SIG-M5 (cell line): ENCODE results near the gene HNRNPC.
"Not testable (repeated sequence)": the region's sequence is repeated elsewhere in the genome, so short reads cannot be mapped to it uniquely, and the experiment has no call there.

Experiments
- DNase-seq: peaks from one replicate; lab custom pipeline; 2025; lab: John Stamatoyannopoulos, UW

The HNRNPC gene

DNA sequence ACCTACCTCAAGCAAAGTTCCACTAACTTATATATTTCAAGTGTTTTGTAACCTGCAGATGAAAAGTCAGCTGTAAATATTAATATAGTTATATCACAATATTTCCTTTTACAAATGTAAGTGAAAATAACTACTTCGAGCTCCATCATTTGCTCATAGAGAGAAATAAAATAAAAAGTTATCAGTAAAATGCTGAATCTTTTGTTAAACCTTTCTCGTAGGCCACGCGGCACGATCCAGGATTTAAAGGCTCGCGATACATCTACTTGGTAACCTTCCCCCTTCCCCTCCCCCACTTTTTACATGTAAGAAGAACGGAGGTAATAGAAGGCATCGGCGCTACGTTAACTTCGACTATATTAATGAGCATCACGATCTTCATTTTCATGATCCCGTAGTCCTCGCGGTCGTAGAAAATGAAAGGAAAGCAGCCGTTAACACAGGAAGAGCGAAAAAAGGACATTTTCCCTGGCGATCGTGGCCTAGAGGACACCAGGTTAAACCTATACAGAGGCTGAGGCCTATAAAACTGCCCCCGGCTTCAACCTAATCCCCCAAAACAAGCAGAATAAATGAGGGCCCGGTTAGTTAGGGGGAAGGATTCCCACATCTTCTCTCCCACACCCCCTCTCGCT, 508 bp downstream of the HNRNPC start:
- DNase-seq, result no peak

DNA sequence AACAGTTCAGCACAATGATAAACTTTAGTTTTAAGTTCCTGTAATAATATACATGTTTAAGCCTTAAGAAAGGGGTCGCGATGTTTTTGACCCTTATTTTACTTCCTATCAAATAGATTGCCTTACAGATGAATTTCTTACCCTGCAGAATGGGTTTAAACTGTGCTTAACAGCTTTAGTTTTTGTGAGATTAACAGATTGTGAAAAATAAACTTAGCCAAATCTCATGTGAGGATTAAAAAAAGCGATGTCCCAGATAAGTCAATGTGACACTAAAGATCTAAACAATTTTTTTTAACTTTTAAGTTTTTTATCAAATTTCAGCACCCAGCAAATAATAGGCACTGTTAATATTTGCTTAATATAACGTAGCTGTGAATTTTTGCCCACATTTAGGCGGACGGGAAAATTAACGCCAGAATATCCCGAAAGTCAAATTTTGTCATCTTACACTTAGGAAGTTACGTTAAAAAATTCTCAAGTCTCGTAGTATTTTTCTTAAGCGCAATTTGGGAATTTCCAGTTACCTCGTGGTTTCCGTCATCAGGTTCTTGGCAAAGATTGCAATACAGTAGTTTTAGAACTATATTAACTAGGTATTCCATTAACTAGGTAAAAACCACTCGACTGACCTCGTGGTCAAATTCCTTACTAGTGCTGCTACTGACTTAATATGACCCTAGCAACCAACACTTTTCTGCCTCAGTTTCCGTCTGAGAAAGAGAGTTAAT, 1.2 kb downstream of the HNRNPC start:
- no peak for DNase-seq

DNA sequence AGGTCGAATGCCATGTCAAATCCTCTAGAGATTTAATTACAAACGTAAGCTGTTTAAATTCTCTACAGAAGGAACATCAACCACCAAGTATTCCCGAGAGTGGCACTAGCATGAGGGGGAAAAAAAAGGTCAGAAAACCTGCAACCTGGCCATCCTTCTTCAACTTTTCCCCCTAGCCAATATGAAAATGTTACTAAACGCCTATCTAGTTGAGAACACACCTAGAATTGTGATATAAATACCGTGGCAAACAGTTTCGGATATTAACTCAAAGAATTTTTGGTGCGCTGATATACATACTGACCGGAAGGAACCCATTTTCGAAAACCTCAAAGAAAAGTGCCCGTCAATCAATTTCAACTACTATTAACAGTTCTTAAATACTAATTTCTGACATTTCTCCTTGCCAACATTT, 1.8 kb downstream of the HNRNPC start:
- no peak for DNase-seq

DNA sequence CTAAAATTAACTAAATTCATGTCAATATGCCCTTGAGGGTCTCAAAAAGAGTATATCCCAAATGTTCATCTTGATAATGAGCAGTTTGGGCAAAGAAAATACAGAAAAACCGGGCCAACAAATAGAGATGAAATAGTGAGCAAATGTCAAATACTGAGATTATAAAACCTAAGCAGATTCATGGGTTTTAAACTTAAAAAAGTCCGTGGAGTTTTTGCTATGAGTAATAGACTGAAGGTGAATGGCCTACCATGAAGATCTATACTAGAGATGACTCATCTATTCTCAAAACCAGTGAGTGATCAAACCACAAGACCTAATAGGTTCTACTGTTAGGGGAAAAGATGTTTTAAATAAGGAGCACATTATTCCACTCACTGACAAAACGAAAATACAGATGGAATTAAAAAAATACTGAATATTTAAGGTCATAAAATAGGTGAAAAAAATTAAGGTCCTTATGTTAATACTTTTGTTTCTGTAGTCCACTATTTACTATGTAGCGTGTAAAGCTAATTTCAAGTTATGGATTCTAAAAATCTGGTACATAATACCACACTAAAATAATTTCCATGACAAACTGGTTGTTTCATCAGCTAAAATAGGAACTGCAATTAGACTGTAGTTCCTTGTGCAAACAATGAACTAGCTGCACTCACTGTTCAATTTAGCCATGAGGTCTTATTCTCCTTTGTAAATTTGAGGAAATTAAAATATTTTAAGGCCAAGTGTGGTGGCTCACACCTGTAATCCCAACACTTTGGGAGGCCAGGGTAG, 5.0 kb downstream of the HNRNPC start:
- DNase-seq, result peak; percentile 21

DNA sequence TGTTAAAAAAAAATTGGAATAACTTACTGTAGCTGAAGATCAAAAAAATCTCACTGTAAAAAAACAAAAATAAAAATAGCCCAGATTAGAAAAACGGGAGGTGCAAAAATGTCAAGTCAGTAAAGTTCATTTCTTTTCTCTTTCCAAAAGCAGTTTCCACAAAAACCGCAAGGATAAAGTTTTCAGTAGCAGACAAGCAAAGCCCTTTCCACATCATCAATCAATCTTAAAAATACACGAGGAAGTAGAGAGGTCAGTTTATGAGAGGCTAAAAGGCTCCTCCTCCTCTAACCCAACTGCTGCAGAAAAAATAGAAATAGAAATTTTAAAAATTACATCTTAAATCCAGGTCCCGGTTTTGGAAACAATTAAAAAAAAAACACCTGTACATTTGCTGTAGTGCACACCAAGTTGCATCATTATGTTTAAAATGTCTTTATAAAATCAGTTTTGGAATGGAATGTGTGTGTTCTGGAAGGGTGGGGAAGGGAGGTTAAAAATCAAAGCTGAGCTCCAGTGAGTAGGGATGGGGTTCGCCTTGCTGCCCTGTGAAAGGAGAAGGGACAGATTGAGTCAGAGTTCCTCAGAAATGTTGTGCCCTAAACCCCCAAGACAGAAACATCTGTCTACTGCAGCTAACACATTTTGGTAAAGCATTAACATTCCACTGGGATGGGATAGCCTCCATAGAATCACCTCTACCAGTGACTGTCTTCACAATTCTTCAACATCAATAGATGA, 5.8 kb downstream of the HNRNPC start:
- DNase-seq, result peak; percentile 43

DNA sequence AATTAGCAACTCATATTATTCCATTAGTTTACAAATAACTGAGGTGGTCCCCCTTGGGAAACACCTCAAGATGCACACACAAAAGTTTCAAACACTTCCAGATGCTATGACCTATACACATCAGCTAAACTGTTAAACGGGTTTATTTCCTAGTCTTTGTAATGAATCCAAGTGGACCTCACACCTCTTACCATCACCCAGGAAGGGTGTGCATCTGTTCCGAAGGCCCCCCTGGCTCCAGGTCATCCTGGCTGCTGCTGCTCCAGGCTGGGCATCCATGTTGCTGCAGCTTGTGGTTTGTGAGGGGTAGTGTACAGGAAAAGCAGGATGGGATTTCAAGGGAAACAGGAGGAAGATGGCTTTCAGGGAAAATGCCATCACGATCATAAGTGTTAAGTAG, 6.8 kb downstream of the HNRNPC start:
- DNase-seq, result no peak

DNA sequence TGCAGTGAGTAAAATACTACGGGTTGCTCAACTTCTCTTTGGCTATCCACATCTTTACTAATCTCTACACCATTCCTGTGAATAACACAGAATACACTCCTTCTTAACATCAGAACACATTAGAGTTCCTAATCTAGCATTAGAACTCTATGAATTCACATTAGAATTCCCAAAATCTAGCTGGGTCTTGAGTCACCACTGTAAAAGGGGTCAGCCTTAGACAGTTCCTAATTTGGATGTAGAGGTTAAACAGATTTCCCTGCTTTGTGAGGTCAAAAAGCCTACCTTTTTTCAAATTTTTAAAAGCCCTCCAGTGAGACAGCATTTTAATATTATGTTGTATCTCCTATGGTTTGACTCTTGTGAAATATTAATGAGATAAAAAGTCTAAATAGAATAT, 7.4 kb downstream of the HNRNPC start:
- no peak for DNase-seq

DNA sequence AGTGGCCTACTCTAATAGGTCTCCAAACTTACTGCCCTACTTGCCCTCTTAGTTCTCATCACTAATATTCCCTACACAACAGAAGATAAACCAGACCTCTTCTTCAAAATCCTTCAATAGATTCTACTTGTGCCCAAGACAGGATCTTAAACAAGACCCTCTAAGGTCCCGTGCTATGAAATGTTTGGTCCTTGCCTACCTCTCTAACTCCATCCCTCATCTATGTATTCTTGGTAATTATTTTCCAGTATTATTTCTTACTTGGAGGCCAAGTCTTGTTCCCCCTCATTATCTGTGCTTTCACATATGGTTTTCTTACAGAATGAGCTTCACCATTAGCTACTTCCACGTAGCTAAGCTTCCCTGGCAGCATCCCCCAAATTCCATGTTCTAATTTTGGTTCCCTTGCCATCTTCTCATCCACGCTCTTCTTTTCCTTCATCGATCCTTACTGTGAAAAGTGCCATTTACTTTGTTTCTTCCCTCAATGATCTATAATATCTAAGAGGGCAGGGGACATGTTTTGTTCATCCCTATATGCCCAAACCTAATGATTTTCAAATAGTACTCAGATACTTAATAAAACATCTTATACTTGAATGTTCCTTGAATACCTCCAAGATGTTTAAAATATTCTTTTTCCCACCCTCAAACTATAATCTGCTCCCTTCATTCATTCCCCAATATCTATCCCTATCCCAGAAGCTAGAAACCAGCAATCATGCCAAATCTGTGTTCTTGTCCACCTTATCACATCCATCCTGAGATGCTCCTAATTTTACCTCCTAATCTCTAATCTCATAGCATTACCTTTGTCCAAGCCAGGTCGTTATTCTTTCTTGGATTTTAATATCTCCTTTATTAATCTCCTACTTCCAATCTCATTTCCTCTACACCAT, 10.1 kb downstream of the HNRNPC start:
- no peak for DNase-seq

DNA sequence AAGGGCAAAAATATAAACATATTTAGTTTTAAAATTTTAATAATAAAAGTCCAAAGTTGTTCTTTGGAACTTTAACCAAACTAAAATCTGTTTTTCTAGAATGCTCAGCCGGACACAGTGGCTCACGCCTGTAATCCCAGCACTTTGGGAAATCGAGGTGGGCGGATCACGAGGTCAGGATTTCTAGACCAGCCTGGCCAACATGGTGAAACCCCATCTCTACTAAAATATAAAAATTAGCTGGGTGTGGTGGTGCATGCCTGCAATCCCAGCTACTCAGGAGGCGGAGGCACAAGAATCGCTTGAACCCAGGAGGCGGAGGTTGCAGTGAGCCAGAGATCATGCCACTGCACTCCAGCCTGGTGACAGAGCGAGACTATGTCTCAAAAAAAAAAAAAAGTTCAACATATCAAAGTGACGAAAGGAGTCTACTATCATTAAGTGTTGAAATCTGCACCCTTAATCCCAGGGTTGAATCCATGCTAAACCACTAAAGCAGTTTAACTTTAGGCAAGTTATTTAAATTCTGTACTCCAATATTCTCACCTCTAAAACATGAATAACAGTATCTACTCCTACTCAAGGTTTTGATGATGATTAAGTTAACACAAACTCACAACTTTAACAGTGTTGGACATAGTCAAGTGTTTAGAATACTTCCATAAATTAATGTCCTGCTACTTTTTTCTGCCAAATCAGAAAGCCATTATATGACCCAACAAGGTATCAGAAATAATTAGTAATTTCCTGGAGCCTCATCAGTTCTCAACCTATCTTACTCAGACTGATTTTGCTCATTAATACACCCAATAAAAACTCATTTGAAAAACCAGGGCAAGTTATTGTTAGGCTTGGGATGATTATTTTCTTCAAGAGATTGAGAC, 11.0 kb downstream of the HNRNPC start:
- DNase-seq, result no peak

DNA sequence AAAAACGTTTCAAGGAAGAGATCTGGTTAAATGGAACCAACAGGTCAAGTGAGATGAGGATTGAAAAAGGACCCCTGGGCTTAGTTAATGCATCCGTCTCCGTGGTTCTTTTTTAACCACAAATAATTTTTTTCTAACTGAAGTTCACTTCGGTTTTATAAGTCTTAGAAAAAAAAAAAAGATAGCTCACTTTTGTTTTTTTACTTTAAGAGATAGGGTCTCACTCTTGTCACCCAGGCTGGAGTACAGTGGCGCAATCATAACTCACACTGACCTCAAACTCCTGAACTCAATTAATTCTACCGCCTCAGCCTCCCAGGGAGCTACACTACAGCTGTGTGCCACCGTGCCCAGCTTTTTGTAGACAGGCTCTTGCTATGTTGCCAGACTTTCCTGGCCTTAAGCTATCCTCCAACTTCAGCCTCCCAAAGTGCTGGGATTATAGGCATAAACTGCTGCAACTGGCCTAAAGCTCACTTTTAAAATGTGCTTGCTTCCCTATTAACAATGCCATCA, 11.8 kb downstream of the HNRNPC start:
- no peak for DNase-seq

DNA sequence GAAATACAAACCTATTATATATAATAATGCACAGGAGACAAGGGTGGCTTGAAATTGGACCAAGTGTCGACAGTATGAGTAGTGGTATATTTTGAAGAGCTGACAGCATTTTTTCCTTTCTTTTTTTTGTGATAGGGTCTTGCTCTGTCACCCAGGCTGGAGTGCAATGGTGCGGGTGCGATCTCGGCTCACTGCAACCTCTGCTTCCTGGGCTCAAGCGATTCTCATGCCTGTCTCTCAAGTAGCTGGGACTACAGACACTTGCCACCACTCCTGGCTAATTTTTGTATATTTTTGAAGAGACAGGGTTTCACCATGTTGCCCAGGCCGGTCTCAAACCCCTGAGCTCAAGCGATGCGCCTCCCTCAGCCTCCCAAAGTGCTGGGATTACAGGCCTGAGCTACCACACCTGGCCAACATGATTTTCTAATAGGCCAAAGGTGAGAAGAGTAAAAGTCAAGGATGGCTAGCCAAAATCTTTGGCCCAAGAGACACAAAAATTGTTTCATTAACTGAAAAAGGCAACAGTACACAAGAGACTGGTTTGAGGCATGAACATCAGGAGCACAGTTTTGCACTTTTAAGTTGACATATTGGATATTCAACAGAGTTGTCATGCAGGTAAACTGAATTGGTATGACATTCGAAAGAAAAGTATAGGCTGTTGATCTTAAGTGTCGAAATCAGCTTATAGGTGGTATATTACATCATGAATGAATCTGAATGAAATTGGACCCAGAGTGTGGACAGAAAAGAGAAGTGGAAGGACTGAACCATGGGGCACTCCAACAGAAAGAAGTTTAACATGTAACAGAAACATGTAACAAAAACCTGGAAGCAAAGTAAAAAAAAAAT, 12.5 kb downstream of the HNRNPC start:
- DNase-seq, result peak; percentile 23

DNA sequence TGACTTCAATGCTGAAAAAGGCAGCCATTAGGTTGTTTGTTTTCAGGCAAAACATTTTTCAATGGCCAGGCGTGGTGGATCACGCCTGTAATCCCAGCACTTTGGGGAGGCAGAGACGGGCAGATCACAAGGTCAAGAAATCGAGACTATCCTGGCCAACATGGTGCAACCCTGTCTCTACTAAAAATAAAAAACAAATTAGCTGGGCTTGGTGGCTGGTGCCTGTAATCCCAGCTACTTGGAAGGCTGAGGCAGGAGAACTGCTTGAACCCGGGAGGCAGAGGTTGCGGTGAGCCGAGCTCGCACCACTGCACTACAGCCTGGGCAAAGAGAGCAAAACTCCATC, 13.2 kb downstream of the HNRNPC start:
- DNase-seq, result not testable (repeated sequence)

DNA sequence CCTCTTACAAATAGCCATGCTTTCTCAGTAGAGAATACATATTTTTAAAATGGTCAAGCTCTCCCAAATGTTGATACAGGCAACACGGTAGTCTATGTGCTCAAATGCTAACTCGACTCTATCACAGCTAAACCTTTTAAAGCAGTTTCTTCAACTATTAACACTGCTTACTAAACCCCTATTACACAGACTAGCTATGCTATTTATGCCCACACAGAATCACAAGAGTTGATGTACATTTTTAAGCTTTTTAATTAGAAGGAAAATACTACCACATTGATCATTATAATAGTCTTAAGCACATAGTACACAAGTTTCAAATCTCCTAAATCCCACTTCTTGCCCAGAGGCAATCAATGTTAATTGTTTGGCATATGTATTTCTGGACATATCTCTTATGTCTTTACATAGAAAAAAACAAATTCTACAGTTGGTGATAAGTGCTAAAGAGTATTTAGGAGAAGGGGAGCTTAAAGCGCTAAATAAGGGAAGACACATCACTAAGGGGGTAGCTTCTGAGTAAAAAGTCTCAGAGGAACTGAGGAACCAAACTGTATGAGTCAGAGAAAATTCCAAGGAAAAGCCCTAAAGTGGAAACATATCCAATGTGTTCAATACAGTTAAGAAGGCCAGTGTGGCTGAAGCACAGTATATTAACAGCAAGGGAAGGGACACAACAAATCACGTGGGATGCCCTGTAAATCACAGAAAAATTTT, 13.7 kb downstream of the HNRNPC start:
- no peak for DNase-seq

DNA sequence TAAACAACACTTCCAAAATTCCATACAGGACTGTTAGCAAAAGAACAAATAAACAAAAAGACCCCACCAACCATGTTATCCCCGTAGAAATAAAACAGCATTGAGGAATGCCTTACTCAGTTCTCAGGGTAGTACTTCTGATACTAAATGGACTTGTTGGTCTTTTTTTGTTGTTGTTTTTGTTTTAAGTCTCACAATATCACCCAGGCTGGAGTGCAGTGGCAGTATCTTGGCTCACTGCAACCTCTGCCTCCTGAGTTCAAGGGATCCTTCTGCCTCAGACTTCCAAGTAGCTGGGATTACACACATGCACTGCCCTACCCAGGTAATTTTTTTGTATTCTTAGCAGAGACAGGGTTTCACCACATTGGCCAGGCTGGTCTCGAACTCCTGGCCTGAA, 17.1 kb downstream of the HNRNPC start:
- DNase-seq, result no peak

DNA sequence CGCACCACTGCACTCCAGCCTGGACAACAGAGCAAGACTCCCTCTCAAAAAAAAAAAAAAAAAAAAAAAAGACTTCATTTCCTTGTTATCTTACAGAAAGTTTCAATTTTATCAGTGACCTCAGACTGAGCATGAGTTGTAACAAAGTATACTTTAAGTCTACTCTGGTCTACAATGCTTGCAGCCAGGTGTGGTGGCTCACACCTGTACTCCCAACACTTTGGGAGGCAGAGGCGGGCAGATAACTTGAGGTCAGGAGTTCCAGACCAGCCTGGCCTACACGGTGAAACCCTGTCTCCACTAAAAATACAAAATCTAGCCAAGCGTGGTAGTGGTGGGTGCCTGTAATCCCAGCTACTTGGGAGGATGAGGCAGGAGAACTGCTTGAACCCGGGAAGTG, 18.0 kb downstream of the HNRNPC start:
- no peak for DNase-seq

DNA sequence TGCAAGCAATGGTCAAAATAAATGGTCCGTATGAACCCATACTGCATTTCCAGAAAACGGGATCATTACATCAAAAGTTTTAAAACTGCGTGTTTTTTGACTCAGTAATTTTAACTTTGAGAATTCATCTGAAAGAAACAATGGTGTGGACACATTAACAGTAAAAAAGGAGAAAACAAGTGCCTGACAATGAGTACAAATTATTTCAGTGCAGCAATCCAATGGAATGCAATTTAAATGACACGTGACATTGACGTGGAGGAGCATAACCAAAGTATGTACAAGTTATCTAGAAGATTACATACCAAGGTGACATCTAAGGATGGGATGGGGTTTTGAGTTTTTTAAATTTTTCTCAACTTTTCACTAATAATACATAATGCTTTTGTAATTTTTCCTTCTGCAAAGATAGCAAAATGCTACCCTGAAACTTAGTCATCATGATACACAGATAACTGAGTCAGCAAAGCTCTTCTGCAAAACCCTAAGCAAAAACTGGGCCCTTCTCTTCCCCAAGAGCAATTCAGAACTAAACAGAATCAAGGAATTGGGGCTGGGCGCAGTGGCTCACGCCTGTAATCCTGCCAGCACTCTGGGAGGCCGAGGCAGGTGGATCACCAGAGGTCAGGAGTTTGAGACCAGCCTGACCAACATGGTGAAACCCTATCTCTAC, 20.4 kb downstream of the HNRNPC start:
- DNase-seq, result no peak

DNA sequence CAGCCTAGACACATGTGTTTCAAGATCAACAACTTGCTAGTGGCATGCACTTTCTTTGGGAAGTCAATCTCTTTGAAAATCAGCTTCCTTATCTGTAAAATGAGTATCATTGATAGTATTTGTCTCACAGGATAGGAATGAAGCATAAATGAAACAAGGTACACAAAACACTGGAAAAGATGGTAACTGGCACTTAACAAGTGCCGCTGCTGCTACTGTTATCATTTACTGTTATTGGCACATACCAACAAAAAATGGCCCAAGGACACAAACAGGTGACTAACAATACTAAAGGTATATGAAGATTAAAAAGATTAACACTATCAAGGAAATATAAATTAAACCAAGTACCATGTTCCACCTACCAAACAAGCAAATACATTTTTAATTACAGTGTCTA, 20.9 kb downstream of the HNRNPC start:
- DNase-seq, result no peak

DNA sequence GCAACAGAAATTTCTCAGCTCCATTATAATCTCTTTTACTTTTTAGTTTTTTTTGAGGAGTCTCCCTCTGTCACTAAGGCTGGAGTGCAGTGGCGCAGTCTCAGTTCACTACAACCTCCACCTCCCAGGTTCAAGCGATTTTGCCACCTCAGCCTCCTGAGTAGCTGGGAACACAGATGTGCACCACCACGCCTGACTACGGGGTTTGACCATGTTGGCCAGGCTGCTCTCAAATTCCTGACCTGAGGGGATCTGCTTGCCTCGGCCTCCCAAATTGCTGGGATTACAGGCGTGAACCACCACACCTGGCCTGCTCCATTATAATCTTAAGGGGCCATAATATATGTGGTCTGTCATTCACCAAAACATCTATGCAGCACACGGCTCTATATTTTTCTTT, 23.4 kb downstream of the HNRNPC start:
- DNase-seq, result no peak
